PFSK-1 (cell line): ENCODE data around the gene PLA2G4E.

Source experiments
- FOXP2 ChIP-seq: optimal IDR thresholded peaks from 2 replicates; pipeline ENCODE3; 2011; ENCODE audit warnings: borderline replicate concordance, control low read depth, inconsistent platforms; ENCODE audit not compliant: insufficient read depth; ENCODE audit errors: extremely low read length, extremely low read depth
- POLR2AphosphoS5 ChIP-seq: IDR thresholded peaks from 2 replicates; pipeline ENCODE4 v1.6.1; 2012; ENCODE audit warnings: low read depth, mild to moderate bottlenecking, control low read depth, low read length, moderate library complexity
- SIN3A ChIP-seq: IDR thresholded peaks from 2 replicates; pipeline ENCODE4 v1.6.1; 2012; ENCODE audit warnings: mild to moderate bottlenecking, low read length, moderate library complexity, borderline replicate concordance; ENCODE audit not compliant: insufficient read depth
- TAF1 ChIP-seq: IDR thresholded peaks from 2 replicates; pipeline ENCODE4 v1.6.1; 2012; ENCODE audit warnings: low read length, control low read depth, borderline replicate concordance; ENCODE audit not compliant: insufficient read depth
- TF ChIP-seq, protein P1 (sequence below), 2 experiments: IDR thresholded peaks; 2 replicates each; pipeline versions ENCODE4 v1.6.1 to v1.8.0; 2011 to 2012; ENCODE audit warnings: low read depth in 2 of 2, low read length in 2 of 2, control low read depth in 1 of 2, inconsistent platforms in 1 of 2, mild to moderate bottlenecking in 1 of 2, moderate library complexity in 1 of 2; ENCODE audit not compliant: insufficient read depth in 1 of 2

Gene PLA2G4E

GRCh38 chr15:42033214-42033873 is 12.5 kb upstream of the PLA2G4E start:
- TF ChIP-seq, protein P1, sequence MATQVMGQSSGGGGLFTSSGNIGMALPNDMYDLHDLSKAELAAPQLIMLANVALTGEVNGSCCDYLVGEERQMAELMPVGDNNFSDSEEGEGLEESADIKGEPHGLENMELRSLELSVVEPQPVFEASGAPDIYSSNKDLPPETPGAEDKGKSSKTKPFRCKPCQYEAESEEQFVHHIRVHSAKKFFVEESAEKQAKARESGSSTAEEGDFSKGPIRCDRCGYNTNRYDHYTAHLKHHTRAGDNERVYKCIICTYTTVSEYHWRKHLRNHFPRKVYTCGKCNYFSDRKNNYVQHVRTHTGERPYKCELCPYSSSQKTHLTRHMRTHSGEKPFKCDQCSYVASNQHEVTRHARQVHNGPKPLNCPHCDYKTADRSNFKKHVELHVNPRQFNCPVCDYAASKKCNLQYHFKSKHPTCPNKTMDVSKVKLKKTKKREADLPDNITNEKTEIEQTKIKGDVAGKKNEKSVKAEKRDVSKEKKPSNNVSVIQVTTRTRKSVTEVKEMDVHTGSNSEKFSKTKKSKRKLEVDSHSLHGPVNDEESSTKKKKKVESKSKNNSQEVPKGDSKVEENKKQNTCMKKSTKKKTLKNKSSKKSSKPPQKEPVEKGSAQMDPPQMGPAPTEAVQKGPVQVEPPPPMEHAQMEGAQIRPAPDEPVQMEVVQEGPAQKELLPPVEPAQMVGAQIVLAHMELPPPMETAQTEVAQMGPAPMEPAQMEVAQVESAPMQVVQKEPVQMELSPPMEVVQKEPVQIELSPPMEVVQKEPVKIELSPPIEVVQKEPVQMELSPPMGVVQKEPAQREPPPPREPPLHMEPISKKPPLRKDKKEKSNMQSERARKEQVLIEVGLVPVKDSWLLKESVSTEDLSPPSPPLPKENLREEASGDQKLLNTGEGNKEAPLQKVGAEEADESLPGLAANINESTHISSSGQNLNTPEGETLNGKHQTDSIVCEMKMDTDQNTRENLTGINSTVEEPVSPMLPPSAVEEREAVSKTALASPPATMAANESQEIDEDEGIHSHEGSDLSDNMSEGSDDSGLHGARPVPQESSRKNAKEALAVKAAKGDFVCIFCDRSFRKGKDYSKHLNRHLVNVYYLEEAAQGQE (IDR thresholded peaks at IDR 0.05; ENCODE audit: insufficient read depth in 1 of 2, low read depth in 2 of 2, low read length in 2 of 2) = no peak
- TF ChIP-seq TAF1 = no peak
- no peak for TF ChIP-seq FOXP2
- no peak for TF ChIP-seq SIN3A
- TF ChIP-seq POLR2AphosphoS5 = no peak

GRCh38 chr15:42032376-42033213 is 11.8 kb upstream of the PLA2G4E start:
- TF ChIP-seq FOXP2 = no peak
- no peak for TF ChIP-seq SIN3A
- TF ChIP-seq POLR2AphosphoS5 = no peak
- TF ChIP-seq, protein P1 (IDR thresholded peaks at IDR 0.05; ENCODE audit: insufficient read depth in 1 of 2, low read depth in 2 of 2, low read length in 2 of 2) = no peak
- TF ChIP-seq TAF1 = no peak

- no peak for TF ChIP-seq TAF1
These were observed 10.5 kb upstream of the PLA2G4E start for GRCh38 chr15:42031198-42031915.

- TF ChIP-seq FOXP2 = no peak
- no peak for TF ChIP-seq TAF1
- TF ChIP-seq SIN3A = no peak
- no peak for TF ChIP-seq POLR2AphosphoS5
- TF ChIP-seq, protein P1 (IDR thresholded peaks at IDR 0.05; ENCODE audit: insufficient read depth in 1 of 2, low read depth in 2 of 2, low read length in 2 of 2) = no peak
These were observed 6.7 kb upstream of the PLA2G4E start for GRCh38 chr15:42027521-42027920.

DNA sequence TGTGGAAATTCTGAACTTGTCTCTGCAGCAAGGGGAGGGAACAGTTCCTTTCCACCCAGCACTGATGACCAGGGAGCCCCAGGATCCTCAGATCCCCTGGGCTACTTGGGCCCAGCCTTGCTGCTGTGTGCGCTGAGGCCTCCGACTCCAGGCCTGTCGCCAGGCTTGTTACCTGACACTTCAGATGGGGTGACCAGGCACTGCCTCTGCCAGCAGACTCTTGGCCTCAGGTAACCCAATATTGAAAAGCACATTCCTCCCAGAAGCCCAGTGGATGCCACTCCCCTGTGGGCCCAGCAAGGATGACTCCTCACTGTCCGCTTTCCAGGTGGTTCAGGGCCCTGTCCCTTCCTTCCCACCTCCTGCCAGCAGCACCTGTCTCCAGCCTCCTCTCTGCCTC is 3.5 kb upstream of the PLA2G4E start:
- TF ChIP-seq SIN3A (no peak), TAF1 (no peak), POLR2AphosphoS5 (no peak), FOXP2 (no peak)
- TF ChIP-seq, protein P1 (IDR thresholded peaks at IDR 0.05; ENCODE audit: insufficient read depth in 1 of 2, low read depth in 2 of 2, low read length in 2 of 2) = no peak
